Smooth muscle cell (in vitro differentiated cells): ENCODE data around the gene TARS2. TPM values are rescaled to one million over a fixed set of nuclear protein-coding genes. Genes with fewer than 3 reads are reported as not detected.

Experiments
- DNase-seq: peaks from one replicate; lab custom pipeline; 2025; ENCODE audit not compliant: unreplicated experiment; lab: John Stamatoyannopoulos, UW
- H2AFZ ChIP-seq: fragments of 200-600 bp; sonication (generic); 2 replicates; pipeline ENCODE4 v1.6.0; 2016; ENCODE audit warnings: antibody characterized with exemption, low read depth, mild to moderate bottlenecking
- H3F3A ChIP-seq: fragments of 200-600 bp; sonication (generic); 2 replicates; pipeline ENCODE4 v1.6.0; 2017; ENCODE audit warnings: antibody characterized with exemption, low read depth
- H3K27ac ChIP-seq: fragments of 200-600 bp; sonication (generic); 2 replicates; pipeline ENCODE4 v1.5.1; 2016; ENCODE audit warnings: low read depth, mild to moderate bottlenecking
- H3K27me3 ChIP-seq: fragments of 200-600 bp; sonication (generic); 2 replicates; pipeline ENCODE4 v1.6.1; 2016; ENCODE audit warnings: low read depth, mild to moderate bottlenecking
- H3K36me3 ChIP-seq: fragments of 200-600 bp; sonication (generic); 2 replicates; pipeline ENCODE4 v1.5.1; 2016; ENCODE audit warnings: low read depth
- H3K4me1 ChIP-seq: fragments of 200-600 bp; sonication (generic); 2 replicates; pipeline ENCODE4 v1.5.1; 2016; ENCODE audit warnings: low read depth
- H3K4me2 ChIP-seq: fragments of 200-600 bp; sonication (generic); 2 replicates; pipeline ENCODE4 v1.6.0; 2016; ENCODE audit warnings: mild to moderate bottlenecking
- H3K4me3 ChIP-seq: fragments of 200-600 bp; sonication (generic); 2 replicates; pipeline ENCODE4 v1.5.1; 2016; ENCODE audit warnings: mild to moderate bottlenecking
- H3K79me2 ChIP-seq: fragments of 200-600 bp; sonication (generic); 2 replicates; pipeline ENCODE4 v1.6.0; 2016; ENCODE audit warnings: low read depth, mild to moderate bottlenecking
- H3K9ac ChIP-seq: fragments of 200-600 bp; sonication (generic); 2 replicates; pipeline ENCODE4 v1.6.0; 2016; ENCODE audit warnings: low read depth
- H3K9me3 ChIP-seq: fragments of 200-600 bp; sonication (generic); replicated peaks from 2 replicates; pipeline ENCODE4 v1.5.1; 2016; ENCODE audit warnings: low read depth
- H4K20me1 ChIP-seq: fragments of 200-600 bp; sonication (generic); 2 replicates; pipeline ENCODE4 v1.6.0; 2016; ENCODE audit warnings: low read depth
- CTCF ChIP-seq: fragments of 200-600 bp; sonication (generic); IDR thresholded peaks from 2 replicates; pipeline ENCODE4 v1.5.1; 2017; ENCODE audit warnings: borderline replicate concordance, mild to moderate bottlenecking, antibody characterized with exemption; ENCODE audit not compliant: insufficient read depth, poor library complexity, severe bottlenecking
- WGBS: methylation state at CpG from one replicate; pipeline ENCODE4 v1.1.7; 2016; ENCODE audit warnings: low lambda C conversion rate; 5-methylcytosine and 5-hydroxymethylcytosine counted together
- polyA plus RNA-seq: library from polyadenylated mRNA; unstranded; fragments of >200 nt; fragmentation: Nextera tagmentation; extraction: Ambion mirVana; gene quantifications from 2 replicates; pipeline ENCODE4 v1.2.1, GENCODE V29; 2016
- total RNA-seq: library from RNA; depleted of rRNA; stranded (reverse); fragments of >200 nt; gene quantifications from 2 replicates; pipeline ENCODE4 v1.2.3, GENCODE V29; 2014

Gene TARS2
- total and polyA plus RNA-seq, 2 experiments from 2014 or later: 8.6 to 20.9 TPM

- Histone ChIP-seq H3K4me3 (no peak overlapping the region), H2AFZ (no peak overlapping the region), H4K20me1 (no peaks in the 10 kb centered on the region), H3K4me1 (peaks cover 15% of the 10 kb centered on the region), H3K79me2 (no peaks in the 10 kb centered on the region), H3K27ac (no peak overlapping the region), H3K36me3 (no peaks in the 10 kb centered on the region), H3F3A (no peaks in the 10 kb centered on the region), H3K4me2 (no peak overlapping the region), H3K9me3 (no peaks in the 10 kb centered on the region), H3K9ac (no peak overlapping the region), H3K27me3 (no peaks in the 10 kb centered on the region)
- no peak for DNase-seq
- 89% methylated on average over 2 of the region's 2 CpGs for WGBS
- TF ChIP-seq CTCF: no peak
Measured at GRCh38 chr1:150512846-150513245, 25.6 kb downstream of the TARS2 start.

- 62% methylated on average over 7 of the region's 7 CpGs for WGBS
- H3K9me3 ChIP-seq: no peaks in the 10 kb centered on the region
- H3K27ac ChIP-seq: no peak overlapping the region
- no peak for TF ChIP-seq CTCF
- no peak for DNase-seq
- H3K9ac ChIP-seq: no peak overlapping the region
- no peak overlapping the region for H2AFZ ChIP-seq
- no peak overlapping the region for H3K4me3 ChIP-seq
- H3K4me2 ChIP-seq: no peak overlapping the region
- peaks cover 11% of the 10 kb centered on the region for H3K4me1 ChIP-seq
- H4K20me1 ChIP-seq: no peaks in the 10 kb centered on the region
- no peaks in the 10 kb centered on the region for H3K36me3 ChIP-seq
- H3F3A ChIP-seq: no peaks in the 10 kb centered on the region
- H3K27me3 ChIP-seq: no peaks in the 10 kb centered on the region
- no peaks in the 10 kb centered on the region for H3K79me2 ChIP-seq
Measured at GRCh38 chr1:150513351-150513791, 26.2 kb downstream of the TARS2 start.

- Histone ChIP-seq H3K27me3 (no peaks in the 10 kb centered on the region), H3F3A (no peaks in the 10 kb centered on the region), H3K36me3 (no peaks in the 10 kb centered on the region), H4K20me1 (no peaks in the 10 kb centered on the region), H3K27ac (no peak overlapping the region), H3K4me1 (peaks cover 8% of the 10 kb centered on the region), H3K4me2 (no peak overlapping the region), H3K79me2 (no peaks in the 10 kb centered on the region), H3K4me3 (no peak overlapping the region), H3K9me3 (no peaks in the 10 kb centered on the region), H3K9ac (no peak overlapping the region), H2AFZ (no peak overlapping the region)
- WGBS: 98% methylated on average over 9 of the region's 9 CpGs
- DNase-seq: no peak
- TF ChIP-seq CTCF: no peak
Measured at GRCh38 chr1:150514260-150514659, 27.0 kb downstream of the TARS2 start.

- H3K4me1 ChIP-seq: peaks cover 8% of the 10 kb centered on the region
- no peak for TF ChIP-seq CTCF
- H3K9ac ChIP-seq: peak overlapping the region; percentile 50
- H3F3A ChIP-seq: no peaks in the 10 kb centered on the region
- 36% methylated on average over 21 of the region's 21 CpGs for WGBS
- H3K4me3 ChIP-seq: peak overlapping the region; percentile 71
- H3K27me3 ChIP-seq: no peaks in the 10 kb centered on the region
- H4K20me1 ChIP-seq: no peaks in the 10 kb centered on the region
- H3K36me3 ChIP-seq: no peaks in the 10 kb centered on the region
- H3K79me2 ChIP-seq: no peaks in the 10 kb centered on the region
- H3K9me3 ChIP-seq: no peaks in the 10 kb centered on the region
- peak overlapping the region; percentile 89 for H2AFZ ChIP-seq
- H3K27ac ChIP-seq: peak overlapping the region; percentile 57
- DNase-seq: no peak
- H3K4me2 ChIP-seq: peak overlapping the region; percentile 96
Measured at GRCh38 chr1:150514913-150515327, 27.7 kb downstream of the TARS2 start.
